GM19372 (cell line): Measurements from ENCODE around the gene FBXW8.

Experiments
- ATAC-seq: cut with Tn5 transposase; IDR thresholded peaks from one replicate; pipeline ENCODE4 v1.9.1; 2021; ENCODE audit warnings: mild to moderate bottlenecking, low read depth, moderate library complexity; ENCODE audit not compliant: unreplicated experiment

Gene FBXW8

GRCh38 chr12:116885491-116885890, 25.3 kb upstream of the FBXW8 start:
- ATAC-seq = no peak

- ATAC-seq = no peak
These were observed 23.5 kb upstream of the FBXW8 start for GRCh38 chr12:116887244-116887643.

- no peak for ATAC-seq
These were observed 22.9 kb upstream of the FBXW8 start for GRCh38 chr12:116887897-116888296.

GRCh38 chr12:116890330-116890729, 20.4 kb upstream of the FBXW8 start:
- no peak for ATAC-seq

GRCh38 chr12:116891019-116891418, 19.7 kb upstream of the FBXW8 start:
- no peak for ATAC-seq

GRCh38 chr12:116892349-116893140, 18.2 kb upstream of the FBXW8 start:
- no peak for ATAC-seq

- ATAC-seq = no peak
These were observed 15.8 kb upstream of the FBXW8 start for GRCh38 chr12:116894913-116895312.

- no peak for ATAC-seq
These were observed 14.3 kb upstream of the FBXW8 start for GRCh38 chr12:116896411-116896924.

GRCh38 chr12:116897476-116897875, 13.3 kb upstream of the FBXW8 start:
- ATAC-seq = no peak

- no peak for ATAC-seq
These were observed 12.1 kb upstream of the FBXW8 start for GRCh38 chr12:116898669-116899068.

GRCh38 chr12:116901612-116902011, 9.1 kb upstream of the FBXW8 start:
- ATAC-seq = no peak

GRCh38 chr12:116903818-116904217, 6.9 kb upstream of the FBXW8 start:
- no peak for ATAC-seq

- ATAC-seq = no peak
These were observed 4.5 kb upstream of the FBXW8 start for GRCh38 chr12:116906285-116906684.

- no peak for ATAC-seq
These were observed 488 bp upstream of the FBXW8 start for GRCh38 chr12:116910280-116910644.

- ATAC-seq = no peak
These were observed 4.6 kb downstream of the FBXW8 start for GRCh38 chr12:116915326-116915725.

- ATAC-seq = no peak
These were observed 5.4 kb downstream of the FBXW8 start for GRCh38 chr12:116916122-116916521.

- peak; percentile 97 for ATAC-seq
These were observed 6.0 kb downstream of the FBXW8 start for GRCh38 chr12:116916714-116917114.

- ATAC-seq = no peak
These were observed 7.7 kb downstream of the FBXW8 start for GRCh38 chr12:116918464-116918863.

- ATAC-seq = no peak
These were observed 8.5 kb downstream of the FBXW8 start for GRCh38 chr12:116919247-116919661.

GRCh38 chr12:116919706-116920485, 9.1 kb downstream of the FBXW8 start:
- ATAC-seq = no peak

GRCh38 chr12:116920939-116921338, 10.2 kb downstream of the FBXW8 start:
- ATAC-seq = no peak
